Endothelial cell of umbilical vein (primary cell): ENCODE measurements around the gene FAM184B. TPM values are rescaled to one million over a fixed set of nuclear protein-coding genes. Genes with fewer than 3 reads are reported as not detected.

Experiments
- BruUV-seq: library from RNA; stranded (reverse); fragments of 400-500 nt; replicated peaks from 2 replicates; lab custom pipeline; 2021; lab: Mats Ljungman, UMichigan
- CTCF ChIA-PET: fragments of 300-600, 350-600 bp; sonication (Branson Sonifier 250); formaldehyde crosslinking; loops from one replicate; lab custom pipeline; 2021; ENCODE audit warnings: antibody characterized with exemption, inconsistent platforms; lab: Charles Lee
- POLR2A ChIA-PET: fragments of 300-600, 350-600 bp; sonication (Branson Sonifier 250); formaldehyde crosslinking; loops from one replicate; lab custom pipeline; 2021; ENCODE audit warnings: antibody characterized with exemption, inconsistent platforms; lab: Charles Lee
- DNase-seq: peaks from one replicate; pipeline ENCODE4 v3.0.0-alpha.2; 2011; ENCODE audit warnings: low read depth, low spot score
- FAIRE-seq: peaks from 2 replicates; lab custom pipeline; 2011; peaks lifted over from hg19 to GRCh38; lab: Jason Lieb, UNC
- H2AFZ ChIP-seq: 2 replicates; pipeline ENCODE4 v1.6.0; 2012; ENCODE audit warnings: low read depth, low read length, control low read depth, inconsistent platforms
- H3K27ac ChIP-seq: 2 replicates; pipeline ENCODE4 v1.5.1; 2011; ENCODE audit warnings: low read depth, mild to moderate bottlenecking, control low read depth, low read length, moderate library complexity; ENCODE audit not compliant: insufficient read depth
- H3K27me3 ChIP-seq, 2 experiments: 2 replicates each; pipeline versions ENCODE4 v1.6.0 to v1.6.1; 2011; ENCODE audit warnings: low read length in 2 of 2, mixed read lengths in 1 of 2; ENCODE audit not compliant: control insufficient read depth in 2 of 2, insufficient read depth in 2 of 2
- H3K36me3 ChIP-seq, 2 experiments: 2 replicates in 1 of 2; 3 replicates in 1 of 2; pipeline ENCODE4 v1.5.1; 2011; ENCODE audit warnings: low read length in 2 of 2, mild to moderate bottlenecking in 1 of 2, moderate library complexity in 1 of 2; ENCODE audit not compliant: control insufficient read depth in 2 of 2, insufficient read depth in 2 of 2; ENCODE audit errors: extremely low read depth in 1 of 2
- H3K4me1 ChIP-seq: 3 replicates; pipeline ENCODE4 v1.5.1; 2011; ENCODE audit warnings: mild to moderate bottlenecking, low read length; ENCODE audit not compliant: control insufficient read depth, insufficient read depth; ENCODE audit errors: extremely low read depth
- H3K4me2 ChIP-seq: 2 replicates; pipeline ENCODE4 v1.6.1; 2011; ENCODE audit warnings: low read length, control low read depth, mixed read lengths; ENCODE audit not compliant: insufficient read depth
- H3K4me3 ChIP-seq, 3 experiments: fragments of 200-600 bp in 1 of 3; sonication (generic), shearing (Covaris generic) in 1 of 3; replicated peaks in 1 of 3; 2 replicates each; pipeline ENCODE4 v1.5.1; 2011 to 2016; ENCODE audit warnings: control low read depth in 3 of 3, low read length in 3 of 3, mild to moderate bottlenecking in 2 of 3, inconsistent platforms in 1 of 3, low read depth in 1 of 3, moderate library complexity in 1 of 3; ENCODE audit not compliant: insufficient read depth in 1 of 3
- H3K79me2 ChIP-seq: 2 replicates; pipeline ENCODE4 v1.6.0; 2012; ENCODE audit warnings: low read length, inconsistent platforms; ENCODE audit not compliant: control insufficient read depth, insufficient read depth
- H3K9ac ChIP-seq: replicated peaks from 2 replicates; pipeline ENCODE3; 2011; ENCODE audit warnings: low read length, control low read depth; ENCODE audit not compliant: insufficient read depth; ENCODE audit errors: extremely low read depth
- H3K9me1 ChIP-seq: replicated peaks from 3 replicates; pipeline ENCODE4 v1.6.0; 2011; ENCODE audit warnings: mild to moderate bottlenecking, low read length; ENCODE audit not compliant: control insufficient read depth, insufficient read depth; ENCODE audit errors: extremely low read depth
- H3K9me3 ChIP-seq: replicated peaks from 2 replicates; pipeline ENCODE4 v1.5.1; 2012; ENCODE audit warnings: low read length, inconsistent platforms; ENCODE audit not compliant: control insufficient read depth, insufficient read depth
- H4K20me1 ChIP-seq: replicated peaks from 2 replicates; pipeline ENCODE3; 2011; ENCODE audit warnings: mild to moderate bottlenecking, low read length; ENCODE audit not compliant: control insufficient read depth, insufficient read depth; ENCODE audit errors: extremely low read depth
- CTCF ChIP-seq, 2 donors: IDR thresholded peaks; 1 replicate in 1 of 2; 2 replicates in 1 of 2; pipeline ENCODE4 v1.5.1; 2011; ENCODE audit warnings: low read length in 2 of 2, mild to moderate bottlenecking in 2 of 2, moderate library complexity in 2 of 2, control low read depth in 1 of 2, inconsistent platforms in 1 of 2, low read depth in 1 of 2; ENCODE audit not compliant: insufficient read depth in 1 of 2; ENCODE audit errors: extremely low read depth in 1 of 2
- EZH2 ChIP-seq: IDR thresholded peaks from 2 replicates; pipeline ENCODE4 v1.6.1; 2012; ENCODE audit warnings: borderline replicate concordance, low read depth, mild to moderate bottlenecking, moderate library complexity, low read length, inconsistent platforms; ENCODE audit not compliant: severe bottlenecking
- FOS ChIP-seq: IDR thresholded peaks from 2 replicates; pipeline ENCODE4 v1.6.1; 2011; ENCODE audit warnings: mild to moderate bottlenecking, low read length, moderate library complexity, borderline replicate concordance; ENCODE audit not compliant: insufficient read depth
- GATA2 ChIP-seq: IDR thresholded peaks from 2 replicates; pipeline ENCODE4 v1.7.0; 2011; ENCODE audit warnings: low read depth, mild to moderate bottlenecking, moderate library complexity, mixed read lengths, low read length; ENCODE audit not compliant: insufficient read length, insufficient read depth
- JUN ChIP-seq: IDR thresholded peaks from 2 replicates; pipeline ENCODE4 v1.6.1; 2011; ENCODE audit warnings: borderline replicate concordance, low read depth; ENCODE audit not compliant: insufficient read length, insufficient read depth
- MAX ChIP-seq: IDR thresholded peaks from 2 replicates; pipeline ENCODE4 v1.6.1; 2011; ENCODE audit not compliant: insufficient read depth, insufficient read length
- MYC ChIP-seq: IDR thresholded peaks from one replicate; pipeline ENCODE4 v1.6.1; 2011; ENCODE audit warnings: mild to moderate bottlenecking, low read depth, low read length
- POLR2A ChIP-seq: IDR thresholded peaks from 2 replicates; pipeline ENCODE4 v1.6.1; 2012; ENCODE audit warnings: low read depth, mild to moderate bottlenecking, control low read depth, low read length
- POLR2AphosphoS5 ChIP-seq: IDR thresholded peaks from 2 replicates; pipeline ENCODE4 v1.6.1; 2012; ENCODE audit warnings: low read depth, mild to moderate bottlenecking, control low read depth, low read length, moderate library complexity; ENCODE audit not compliant: insufficient read depth
- dilution Hi-C: fragments of 300-500 bp; cut with MboI; formaldehyde crosslinking; loops from one replicate; pipeline ENCODE4 v1.15.0; 2019; ENCODE audit warnings: low sequenced_read_pairs; ENCODE audit not compliant: extremely low pct_ligation_motif_present
- intact Hi-C: fragments of 100-400 bp; cut with micrococcal nuclease; formaldehyde crosslinking; loops from one replicate; pipeline ENCODE4 v1.10.0; 2022
- polyA plus RNA-seq, 4 experiments: library from polyadenylated mRNA; depleted of rRNA in 3 of 4; stranded (reverse) in 3 of 4; unstranded in 1 of 4; fragments of >200 nt; gene quantifications; 2 replicates each; pipeline versions ENCODE4 v1.2.1 to v1.2.3, GENCODE V29; 2011 to 2012; ENCODE audit warnings: missing spikeins in 1 of 4
- total RNA-seq: library from RNA; stranded (reverse); gene quantifications from 2 replicates; pipeline ENCODE4 v1.2.3, GENCODE V29; 2021

FAM184B gene
- total and polyA plus RNA-seq, 2 donors (not counting 3 experiments of a cell fraction or from before 2014, with no cell fraction given) = not detected

GRCh38 chr4:17587094-17587822, 194.2 kb downstream of the FAM184B start:
- TF ChIP-seq GATA2 (no peak), CTCF (IDR thresholded peaks at IDR 0.05; ENCODE audit: extremely low read depth in 1 of 2, insufficient read depth in 1 of 2, low read depth in 1 of 2, low read length in 2 of 2) (no peak), POLR2A (no peak), EZH2 (no peak), MYC (no peak), FOS (no peak), JUN (no peak), POLR2AphosphoS5 (no peak), MAX (no peak)
- Histone ChIP-seq H3K36me3 (peaks cover 24 to 55% of the 10 kb centered on the region in 2 experiments), H3K9ac (no peak overlapping the region), H3K4me2 (no peak overlapping the region), H3K4me3 (no peak overlapping the region), H3K27ac (no peak overlapping the region), H3K4me1 (no peaks in the 10 kb centered on the region), H3K79me2 (no peaks in the 10 kb centered on the region), H4K20me1 (no peaks in the 10 kb centered on the region), H3K9me3 (no peaks in the 10 kb centered on the region), H3K27me3 (no peaks in the 10 kb centered on the region), H3K9me1 (no peaks in the 10 kb centered on the region), H2AFZ (no peak overlapping the region)
- DNase-seq (no peak), FAIRE-seq (no peak)
- dilution Hi-C loops = no loop called here
- no TSS peak for BruUV-seq
- ChIA-PET CTCF (interaction anchor here (0.6 kb wide), 1 partner anchor 28 kb away, joined by 3 read pairs; no protein-coding TSS in a partner anchor), POLR2A (no interaction called here)
- intact Hi-C loops = no loop called here
